DND-41 (cell line): ENCODE data around the gene CREM.
"Not testable (repeated sequence)": the region's sequence is repeated elsewhere in the genome, so short reads cannot be mapped to it uniquely, and the experiment has no call there.

Experiments used
- ATAC-seq: fragments of 200-7000 bp; cut with Tn5 transposase; 3 replicates; pipeline ENCODE4 v1.9.1; 2021; ENCODE audit warnings: low read depth; ENCODE audit not compliant: insufficient read depth
- DNase-seq: peaks from one replicate; pipeline ENCODE4 v3.0.0-alpha.2; 2020
- H2AFZ ChIP-seq: 2 replicates; pipeline ENCODE4 v1.6.0; 2012; ENCODE audit warnings: low read depth, low read length
- H3K27ac ChIP-seq: 2 replicates; pipeline ENCODE4 v1.5.1; 2012; ENCODE audit warnings: low read length, inconsistent platforms
- H3K27me3 ChIP-seq: fragments of 200-600 bp; sonication (generic); 2 replicates; pipeline ENCODE4 v1.6.0; 2012; ENCODE audit warnings: low read length, mild to moderate bottlenecking, inconsistent platforms; ENCODE audit not compliant: insufficient read depth, poor library complexity
- H3K36me3 ChIP-seq: 2 replicates; pipeline ENCODE4 v1.5.1; 2012; ENCODE audit warnings: low read length, inconsistent platforms; ENCODE audit not compliant: insufficient read depth
- H3K4me1 ChIP-seq: 2 replicates; pipeline ENCODE4 v1.5.1; 2012; ENCODE audit warnings: mild to moderate bottlenecking, low read length; ENCODE audit not compliant: insufficient read depth
- H3K4me2 ChIP-seq: 2 replicates; pipeline ENCODE4 v1.6.0; 2012; ENCODE audit warnings: mild to moderate bottlenecking, moderate library complexity, low read length, inconsistent platforms; ENCODE audit not compliant: insufficient read depth
- H3K4me3 ChIP-seq, 2 experiments: fragments of 200-600 bp in 1 of 2; shearing (Covaris generic) in 1 of 2; 2 replicates each; pipeline ENCODE4 v1.5.1; 2012 to 2016; ENCODE audit warnings: inconsistent platforms in 2 of 2, low read length in 2 of 2, mild to moderate bottlenecking in 2 of 2, low read depth in 1 of 2, moderate library complexity in 1 of 2
- H3K79me2 ChIP-seq: 2 replicates; pipeline ENCODE4 v1.6.0; 2012; ENCODE audit warnings: low read length, inconsistent platforms; ENCODE audit not compliant: insufficient read depth
- H3K9ac ChIP-seq: 2 replicates; pipeline ENCODE4 v1.6.0; 2012; ENCODE audit warnings: low read depth, mild to moderate bottlenecking, inconsistent platforms, low read length, moderate library complexity
- H3K9me3 ChIP-seq: 2 replicates; pipeline ENCODE4 v1.5.1; 2012; ENCODE audit warnings: low read length, moderate library complexity, mild to moderate bottlenecking, inconsistent platforms; ENCODE audit not compliant: insufficient read depth, severe bottlenecking
- H4K20me1 ChIP-seq: 2 replicates; pipeline ENCODE4 v1.6.0; 2012; ENCODE audit warnings: low read length; ENCODE audit not compliant: insufficient read depth
- CTCF ChIP-seq: IDR thresholded peaks from 2 replicates; pipeline ENCODE4 v1.5.1; 2012; ENCODE audit warnings: borderline replicate concordance, low read length, moderate library complexity, mild to moderate bottlenecking; ENCODE audit not compliant: poor library complexity, severe bottlenecking; ENCODE audit errors: extremely low read depth
- EZH2 ChIP-seq: IDR thresholded peaks from 3 replicates; pipeline ENCODE4 v1.6.1; 2012; ENCODE audit warnings: borderline replicate concordance, low read depth, mild to moderate bottlenecking, moderate library complexity, low read length, inconsistent platforms; ENCODE audit not compliant: severe bottlenecking

CREM gene

GRCh38 chr10:35126530-35127288 lies at the start of gene CREM:
Gene CREM (plus strand): TSS chr10:35126846. CDS start chr10:35137836, 10,990 bp downstream.
- Histone ChIP-seq H3K4me1 (peaks cover 40% of the 10 kb centered on the region), H3K4me3 (peak within 1 kb of the TSS; percentile 94 to 97), H3K27ac (peak within 1 kb of the TSS; percentile 97), H3K9me3 (no peaks in the 10 kb centered on the region), H3K79me2 (peaks cover 34% of the 10 kb centered on the region), H2AFZ (peak within 1 kb of the TSS; percentile 96), H3K36me3 (no peaks in the 10 kb centered on the region), H3K9ac (peak within 1 kb of the TSS; percentile 96), H4K20me1 (no peaks in the 10 kb centered on the region), H3K27me3 (no peaks in the 10 kb centered on the region), H3K4me2 (peak within 1 kb of the TSS; percentile 62)
- DNase-seq (peak; percentile 98), ATAC-seq (peak; percentile 80)
- TF ChIP-seq EZH2 (no peak), CTCF (peak; percentile 83)

- TF ChIP-seq EZH2 (no peak), CTCF (no peak)
- Histone ChIP-seq H4K20me1 (peaks cover 11% of the 10 kb centered on the region), H3K27me3 (no peaks in the 10 kb centered on the region), H3K9me3 (no peaks in the 10 kb centered on the region), H3K4me3 (no peak overlapping the region), H3K36me3 (peaks cover 6% of the 10 kb centered on the region; the same call in 1 of the 2 replicates), H3K79me2 (peaks cover 92% of the 10 kb centered on the region), H3K9ac (no peak overlapping the region), H2AFZ (no peak overlapping the region), H3K4me2 (no peak overlapping the region), H3K4me1 (no peaks in the 10 kb centered on the region), H3K27ac (no peak overlapping the region)
- ATAC-seq (no peak), DNase-seq (no peak)
These were observed 47.4 kb upstream of the CREM start for GRCh38 chr10:35079265-35079664.

DNA sequence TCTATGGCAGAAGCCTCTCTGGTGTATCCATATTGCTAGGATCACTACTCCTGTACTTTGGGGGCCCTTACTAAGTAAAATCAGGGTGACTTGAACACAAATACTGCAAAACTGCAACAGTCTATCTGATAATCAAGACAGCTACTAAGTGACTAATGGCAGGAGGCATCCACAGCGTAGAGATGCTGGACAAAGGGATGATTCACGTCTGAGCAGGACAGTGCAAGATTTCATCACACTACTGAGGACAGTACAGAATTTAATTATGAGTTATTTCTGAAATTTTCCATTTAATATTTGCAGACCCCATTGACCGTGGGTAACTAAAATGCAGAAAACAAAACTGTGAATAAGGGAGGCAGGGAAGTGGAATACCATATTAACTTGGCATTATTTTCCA lies 46.9 kb upstream of the CREM start:
- no peak overlapping the region for H3K27ac ChIP-seq
- H3K4me1 ChIP-seq: no peaks in the 10 kb centered on the region
- no peak for TF ChIP-seq EZH2
- no peak for TF ChIP-seq CTCF
- H2AFZ ChIP-seq: no peak overlapping the region
- DNase-seq: no peak
- H3K79me2 ChIP-seq: peaks cover 92% of the 10 kb centered on the region
- H3K27me3 ChIP-seq: no peaks in the 10 kb centered on the region
- H3K36me3 ChIP-seq: peaks cover 6% of the 10 kb centered on the region; the same call in 1 of the 2 replicates
- peaks cover 10% of the 10 kb centered on the region for H4K20me1 ChIP-seq
- ATAC-seq: no peak
- H3K9me3 ChIP-seq: no peaks in the 10 kb centered on the region
- H3K4me3 ChIP-seq: no peak overlapping the region
- no peak overlapping the region for H3K4me2 ChIP-seq
- H3K9ac ChIP-seq: no peak overlapping the region

GRCh38 chr10:35080261-35080660 lies 46.4 kb upstream of the CREM start:
- H3K27me3 ChIP-seq, H3K9ac ChIP-seq, H3K9me3 ChIP-seq, H3K4me3 ChIP-seq, H4K20me1 ChIP-seq, ATAC-seq, H3K4me1 ChIP-seq, H3K4me2 ChIP-seq, DNase-seq, H2AFZ ChIP-seq, H3K36me3 ChIP-seq, H3K27ac ChIP-seq: not testable (repeated sequence)
- H3K79me2 ChIP-seq: peaks cover 92% of the 10 kb centered on the region
